GM12801 (cell line): ENCODE results near the gene AGRP.

Experiments
- TF ChIP-seq, protein P1 (sequence below): IDR thresholded peaks from one replicate; pipeline ENCODE4 v1.5.1; 2011; ENCODE audit warnings: control low read depth; ENCODE audit not compliant: insufficient read length; ENCODE audit errors: extremely low read depth

The AGRP gene

DNA sequence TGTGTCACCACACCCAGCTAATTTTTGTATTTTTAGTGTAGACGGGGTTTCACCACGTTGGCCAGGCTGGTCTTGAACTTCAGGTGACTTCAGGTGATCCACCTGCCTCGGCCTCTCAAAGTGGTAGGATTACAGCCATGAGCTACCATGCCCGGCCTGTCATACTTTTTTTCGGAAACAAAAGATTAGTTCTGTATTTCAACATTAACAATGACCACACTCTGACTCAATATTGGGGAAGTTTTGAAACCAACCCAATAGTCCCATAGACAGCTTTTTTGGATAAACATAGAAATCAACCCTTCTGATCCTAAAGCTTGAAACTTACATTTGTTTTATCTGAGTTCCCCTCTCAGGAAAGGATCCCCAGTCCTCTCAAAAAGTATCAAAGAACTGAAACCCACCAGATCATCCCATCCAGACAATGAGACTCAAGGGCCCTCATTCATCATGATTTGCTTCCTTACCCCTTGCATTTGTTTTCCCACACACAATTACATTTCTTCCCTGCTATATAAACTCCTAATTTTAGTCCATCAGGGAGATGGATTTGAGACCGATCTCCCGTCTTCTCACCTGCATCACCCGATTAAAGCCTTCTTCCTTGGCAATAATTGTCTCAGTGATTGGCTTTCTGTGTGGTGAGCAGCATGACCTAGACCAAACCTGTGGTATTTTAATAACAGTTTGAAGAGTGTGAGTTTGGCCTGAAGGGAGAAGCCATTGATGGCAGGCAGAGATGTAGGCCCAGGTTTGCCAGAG lies 7.2 kb upstream of the AGRP start:
- TF ChIP-seq, protein P1, sequence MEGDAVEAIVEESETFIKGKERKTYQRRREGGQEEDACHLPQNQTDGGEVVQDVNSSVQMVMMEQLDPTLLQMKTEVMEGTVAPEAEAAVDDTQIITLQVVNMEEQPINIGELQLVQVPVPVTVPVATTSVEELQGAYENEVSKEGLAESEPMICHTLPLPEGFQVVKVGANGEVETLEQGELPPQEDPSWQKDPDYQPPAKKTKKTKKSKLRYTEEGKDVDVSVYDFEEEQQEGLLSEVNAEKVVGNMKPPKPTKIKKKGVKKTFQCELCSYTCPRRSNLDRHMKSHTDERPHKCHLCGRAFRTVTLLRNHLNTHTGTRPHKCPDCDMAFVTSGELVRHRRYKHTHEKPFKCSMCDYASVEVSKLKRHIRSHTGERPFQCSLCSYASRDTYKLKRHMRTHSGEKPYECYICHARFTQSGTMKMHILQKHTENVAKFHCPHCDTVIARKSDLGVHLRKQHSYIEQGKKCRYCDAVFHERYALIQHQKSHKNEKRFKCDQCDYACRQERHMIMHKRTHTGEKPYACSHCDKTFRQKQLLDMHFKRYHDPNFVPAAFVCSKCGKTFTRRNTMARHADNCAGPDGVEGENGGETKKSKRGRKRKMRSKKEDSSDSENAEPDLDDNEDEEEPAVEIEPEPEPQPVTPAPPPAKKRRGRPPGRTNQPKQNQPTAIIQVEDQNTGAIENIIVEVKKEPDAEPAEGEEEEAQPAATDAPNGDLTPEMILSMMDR = no peak

DNA sequence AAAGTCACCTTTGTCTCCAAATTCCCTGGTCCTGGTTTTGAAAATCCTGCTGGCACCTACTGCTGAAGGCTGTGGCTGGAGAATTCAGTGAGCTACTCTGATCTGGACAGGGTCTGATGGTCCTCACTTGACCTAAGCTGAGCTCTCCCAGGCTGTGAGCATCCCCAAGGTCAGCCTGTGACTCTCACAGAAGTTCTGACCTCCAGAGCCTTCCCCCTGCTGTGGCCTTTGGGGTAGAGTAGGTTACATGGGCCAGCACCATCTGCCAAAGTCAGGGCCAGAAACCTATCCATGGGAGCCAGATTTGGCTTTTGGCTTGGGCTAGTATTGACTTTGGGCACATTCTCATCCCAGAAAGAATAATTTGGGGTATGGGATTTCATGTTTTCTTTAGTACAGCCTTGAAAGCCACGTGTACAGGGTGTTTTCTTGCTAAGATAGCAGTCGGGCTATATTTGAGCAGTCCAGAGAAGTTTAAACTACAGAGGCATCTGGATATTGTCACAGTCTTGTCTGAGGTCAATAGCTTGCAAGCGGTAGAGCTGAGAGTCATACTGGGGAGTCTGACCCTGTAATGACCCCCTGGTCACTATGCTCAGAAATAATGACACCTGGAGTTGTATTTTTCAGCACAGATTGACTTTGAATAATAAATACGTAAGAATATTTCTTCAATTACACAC lies 6.2 kb upstream of the AGRP start:
- TF ChIP-seq, protein P1 = no peak

DNA sequence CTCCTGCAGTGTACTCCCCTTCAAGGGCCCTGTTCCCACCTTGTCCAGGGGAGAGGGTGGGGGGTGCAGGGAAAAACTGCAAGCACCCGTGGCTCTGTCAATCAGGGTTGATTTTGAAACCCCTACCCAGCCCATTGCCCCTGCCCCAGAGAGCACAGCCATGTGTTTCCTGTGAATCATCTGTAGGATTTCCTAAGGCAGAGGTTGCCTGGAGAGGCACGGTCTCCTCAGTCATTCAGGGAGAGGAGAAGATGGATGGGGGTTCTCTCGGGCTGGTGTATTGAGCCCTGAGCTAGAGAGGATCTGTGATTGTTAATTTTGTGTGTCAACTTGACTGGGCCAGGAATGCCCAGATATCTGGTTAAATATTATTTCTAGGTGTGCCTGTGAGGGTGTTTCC lies 3.5 kb upstream of the AGRP start:
- TF ChIP-seq, protein P1 = no peak

DNA sequence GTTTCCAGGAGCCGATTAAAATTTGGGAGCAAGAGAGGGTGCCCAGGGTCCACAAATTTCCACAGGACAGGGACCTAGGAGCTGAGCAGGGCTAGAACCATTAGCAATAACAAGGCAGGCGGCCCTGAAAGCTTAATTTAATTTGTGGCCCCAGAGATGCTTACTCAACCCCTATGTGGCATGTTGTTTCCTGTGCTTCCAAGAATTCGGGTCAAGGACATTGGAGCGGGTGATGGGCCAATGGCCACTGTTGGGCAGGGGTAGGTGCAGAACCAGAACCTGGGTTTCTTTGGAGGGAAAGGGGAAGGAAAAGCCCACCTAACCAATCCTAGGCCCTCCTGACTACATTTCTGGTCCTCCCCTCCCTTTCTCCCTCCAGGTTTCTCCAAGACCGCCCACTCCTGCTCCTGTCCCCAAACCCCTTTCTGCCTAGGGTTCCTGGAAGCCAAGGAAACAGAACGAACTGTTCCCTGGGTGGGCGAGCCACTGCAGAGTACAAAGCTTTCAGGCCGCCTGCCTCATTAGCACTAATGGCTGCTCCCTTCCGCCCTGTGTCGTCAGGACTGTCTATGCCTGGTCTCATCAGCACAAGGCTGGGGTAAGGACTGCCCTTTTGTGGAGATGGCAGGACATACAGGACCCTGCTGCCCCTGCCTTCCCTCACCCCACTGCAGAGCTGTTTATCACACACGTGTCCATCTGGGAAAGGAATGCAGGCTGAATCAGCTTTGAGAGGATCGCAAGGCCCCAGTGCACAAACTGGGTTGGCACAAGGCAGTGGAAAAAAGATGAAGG lies 581 bp upstream of the AGRP start:
- TF ChIP-seq, protein P1 = no peak

DNA sequence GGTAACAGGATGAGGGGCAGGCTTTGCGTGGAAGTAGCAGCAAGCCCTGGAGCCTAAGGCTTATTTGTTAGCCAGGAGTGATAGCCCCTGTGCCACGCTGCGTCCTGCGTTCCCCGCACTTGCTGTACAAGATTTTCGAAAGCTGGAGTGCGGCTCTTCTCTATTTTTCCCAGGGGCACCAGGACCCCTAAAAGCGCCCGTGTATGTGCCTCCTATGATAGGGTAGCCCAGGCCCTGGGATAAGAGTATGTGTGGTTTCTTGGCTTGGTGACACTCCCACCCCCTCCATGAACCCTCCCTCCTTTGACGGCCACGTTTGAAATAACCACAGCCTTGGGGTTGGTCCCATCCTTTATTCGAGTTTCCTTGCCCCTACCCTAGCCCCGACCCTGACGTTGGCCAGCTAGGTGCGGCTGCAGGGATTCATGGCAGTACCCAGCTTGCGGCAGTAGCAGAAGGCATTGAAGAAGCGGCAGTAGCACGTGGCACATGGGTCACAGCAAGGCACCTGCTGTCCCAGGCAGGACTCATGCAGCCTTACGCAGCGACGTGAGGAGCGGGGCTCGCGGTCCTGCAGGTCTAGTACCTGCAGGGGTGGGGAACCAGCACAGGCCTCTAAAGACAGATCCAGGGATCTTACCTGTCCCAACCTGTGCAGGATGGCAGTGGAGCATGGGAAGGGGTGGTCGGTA lies 968 bp downstream of the AGRP start:
- TF ChIP-seq, protein P1 = no peak

DNA sequence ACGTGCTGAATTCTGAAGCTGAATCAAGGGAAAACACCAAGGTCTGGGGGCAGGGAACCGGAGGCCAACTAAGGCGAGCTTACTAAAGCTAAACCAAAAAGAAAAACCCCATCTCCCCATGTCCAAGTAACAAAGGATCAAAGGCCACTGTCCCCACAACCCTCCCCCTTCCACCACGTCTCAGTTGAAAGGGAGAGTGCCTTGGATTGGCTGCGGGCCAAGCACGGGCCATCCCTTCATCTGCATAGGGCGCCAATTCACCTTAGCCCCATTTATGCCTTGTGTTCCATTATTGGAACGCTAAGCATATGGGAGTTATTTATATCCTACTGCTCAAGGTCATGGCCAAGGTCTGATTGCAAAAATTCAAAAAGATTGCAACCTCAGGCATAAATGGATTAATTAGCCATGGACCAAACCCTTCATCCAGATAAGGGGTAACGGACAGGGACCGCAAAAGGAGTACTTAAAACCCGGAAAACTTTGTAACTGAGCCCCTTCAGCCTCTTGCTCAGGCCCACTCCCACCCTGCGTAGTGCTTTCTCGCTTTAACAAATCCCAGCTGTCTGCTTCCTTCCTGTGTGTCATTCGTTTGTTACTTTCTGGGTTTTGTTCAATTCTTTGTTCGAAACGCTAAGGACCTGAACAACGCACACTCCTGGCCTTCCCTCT lies 1.6 kb downstream of the AGRP start:
- TF ChIP-seq, protein P1 = no peak
